Cardiac muscle cell (in vitro differentiated cells and primary cell): ENCODE results near the gene BRD4. TPM values are rescaled to one million over a fixed set of nuclear protein-coding genes. Genes with fewer than 3 reads are reported as not detected.

ENCODE experiments used
- DNase-seq, 2 donors: peaks; one replicate each; pipeline versions ENCODE4 v3.0.0 to v3.0.0-alpha.2; 2010 to 2017; ENCODE audit warnings: low read depth in 1 of 2, low spot score in 1 of 2
- H3K27ac ChIP-seq: fragments of 200-600 bp; sonication (generic); 2 replicates; pipeline ENCODE4 v1.5.1; 2016
- H3K27me3 ChIP-seq: fragments of 200-600 bp; sonication (generic); 2 replicates; pipeline ENCODE4 v1.6.0; 2016; ENCODE audit warnings: control low read depth
- H3K36me3 ChIP-seq: fragments of 200-600 bp; sonication (generic); 2 replicates; pipeline ENCODE4 v1.5.1; 2016; ENCODE audit warnings: control low read depth
- H3K4me1 ChIP-seq: fragments of 200-600 bp; sonication (generic); 2 replicates; pipeline ENCODE4 v1.8.1; 2017; ENCODE audit warnings: low read depth, mild to moderate bottlenecking, mixed run types
- H3K4me3 ChIP-seq: fragments of 200-600 bp; sonication (generic); 2 replicates; pipeline ENCODE4 v1.5.1; 2016; ENCODE audit warnings: mild to moderate bottlenecking
- H3K9me3 ChIP-seq: fragments of 200-600 bp; sonication (generic); 2 replicates; pipeline ENCODE4 v1.5.1; 2017; ENCODE audit warnings: low read depth, mild to moderate bottlenecking, control low read depth
- polyA plus RNA-seq: library from polyadenylated mRNA; unstranded; fragments of >200 nt; fragmentation: Nextera tagmentation; extraction: Ambion mirVana; gene quantifications from 2 replicates; pipeline ENCODE4 v1.2.1, GENCODE V29; 2016
- total RNA-seq: library from RNA; depleted of rRNA; stranded (reverse); fragments of >200 nt; gene quantifications from 2 replicates; pipeline ENCODE4 v1.2.3, GENCODE V29; 2016
- TF ChIP-seq, protein P1 (sequence below): IDR thresholded peaks from 2 replicates; pipeline ENCODE4 v1.5.1; 2012; ENCODE audit warnings: low read depth, mild to moderate bottlenecking, low read length

Gene BRD4
- total and polyA plus RNA-seq, 2 experiments from 2014 or later = 42.5 to 86.1 TPM

DNA sequence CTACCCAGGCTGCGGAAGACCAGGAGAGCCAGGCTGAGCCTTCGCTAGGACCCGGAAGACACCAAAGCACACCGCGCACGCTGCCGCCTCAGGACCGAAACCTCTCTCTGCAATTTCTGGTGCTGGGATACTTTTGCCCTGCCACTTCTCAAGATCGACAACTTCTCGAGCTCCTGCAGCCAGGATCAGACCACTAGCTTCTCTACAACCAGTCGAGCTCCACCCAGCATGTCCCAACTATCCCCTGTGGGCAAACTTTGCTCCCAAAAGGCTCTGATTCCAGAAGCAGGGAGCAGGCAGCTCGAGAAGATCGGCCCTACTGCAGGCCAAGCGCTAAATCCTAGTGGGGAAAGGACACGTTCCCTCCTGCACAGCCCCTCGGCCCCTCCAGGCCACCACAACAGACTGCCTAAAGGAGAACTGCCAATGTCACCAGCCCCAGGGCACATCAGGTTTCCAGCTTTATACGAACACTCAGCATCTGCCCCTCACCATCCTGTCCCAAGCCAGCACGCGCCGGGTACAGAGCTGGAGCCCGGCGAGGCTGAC lies 46.3 kb upstream of the BRD4 start:
- TF ChIP-seq, protein P1, sequence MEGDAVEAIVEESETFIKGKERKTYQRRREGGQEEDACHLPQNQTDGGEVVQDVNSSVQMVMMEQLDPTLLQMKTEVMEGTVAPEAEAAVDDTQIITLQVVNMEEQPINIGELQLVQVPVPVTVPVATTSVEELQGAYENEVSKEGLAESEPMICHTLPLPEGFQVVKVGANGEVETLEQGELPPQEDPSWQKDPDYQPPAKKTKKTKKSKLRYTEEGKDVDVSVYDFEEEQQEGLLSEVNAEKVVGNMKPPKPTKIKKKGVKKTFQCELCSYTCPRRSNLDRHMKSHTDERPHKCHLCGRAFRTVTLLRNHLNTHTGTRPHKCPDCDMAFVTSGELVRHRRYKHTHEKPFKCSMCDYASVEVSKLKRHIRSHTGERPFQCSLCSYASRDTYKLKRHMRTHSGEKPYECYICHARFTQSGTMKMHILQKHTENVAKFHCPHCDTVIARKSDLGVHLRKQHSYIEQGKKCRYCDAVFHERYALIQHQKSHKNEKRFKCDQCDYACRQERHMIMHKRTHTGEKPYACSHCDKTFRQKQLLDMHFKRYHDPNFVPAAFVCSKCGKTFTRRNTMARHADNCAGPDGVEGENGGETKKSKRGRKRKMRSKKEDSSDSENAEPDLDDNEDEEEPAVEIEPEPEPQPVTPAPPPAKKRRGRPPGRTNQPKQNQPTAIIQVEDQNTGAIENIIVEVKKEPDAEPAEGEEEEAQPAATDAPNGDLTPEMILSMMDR = no peak
- Histone ChIP-seq H3K9me3 (no peaks in the 10 kb centered on the region), H3K27me3 (no peaks in the 10 kb centered on the region), H3K4me1 (peaks cover 11% of the 10 kb centered on the region), H3K4me3 (peak overlapping the region; percentile 88), H3K27ac (peak overlapping the region; percentile 96), H3K36me3 (peaks cover 6% of the 10 kb centered on the region)
- peak; percentile 63 to 71 for DNase-seq

GRCh38 chr19:15374796-15375440 lies 42.6 kb upstream of the BRD4 start:
- Histone ChIP-seq H3K9me3 (no peaks in the 10 kb centered on the region), H3K36me3 (peaks cover 22% of the 10 kb centered on the region), H3K4me1 (peaks cover 4% of the 10 kb centered on the region), H3K27me3 (no peaks in the 10 kb centered on the region), H3K27ac (no peak overlapping the region), H3K4me3 (no peak overlapping the region)
- TF ChIP-seq, protein P1 = no peak
- no peak for DNase-seq

- TF ChIP-seq, protein P1 = no peak
These were observed 41.8 kb upstream of the BRD4 start for GRCh38 chr19:15374105-15374651.

DNA sequence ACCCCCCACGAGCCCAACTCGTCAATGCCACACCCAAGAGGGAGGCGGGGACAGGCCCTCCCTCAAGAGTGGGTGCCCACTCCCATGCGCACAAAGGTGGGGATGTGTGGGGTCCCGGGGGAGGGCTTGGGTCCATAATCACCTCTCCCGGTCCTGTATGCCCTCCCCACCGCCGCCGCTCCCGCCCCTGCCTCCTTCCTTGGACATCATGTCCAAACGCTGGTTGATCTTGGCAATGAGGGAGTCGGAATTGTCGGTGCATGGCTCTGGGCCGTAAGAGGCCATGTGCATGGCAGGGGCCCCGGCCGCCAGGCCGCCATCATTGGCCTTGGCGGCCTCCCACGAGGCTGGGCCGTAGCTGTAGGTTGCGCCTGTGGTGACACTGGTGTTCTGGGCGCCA lies 41.3 kb upstream of the BRD4 start:
- no peak overlapping the region for H3K4me3 ChIP-seq
- no peaks in the 10 kb centered on the region for H3K9me3 ChIP-seq
- no peak for DNase-seq
- H3K4me1 ChIP-seq = peaks cover 4% of the 10 kb centered on the region
- peaks cover 31% of the 10 kb centered on the region for H3K36me3 ChIP-seq
- no peak overlapping the region for H3K27ac ChIP-seq
- H3K27me3 ChIP-seq = no peaks in the 10 kb centered on the region
- TF ChIP-seq, protein P1 = no peak

More at GRCh38 chr19:15374105-15374651, 41.8 kb upstream of the BRD4 start:
- no peak overlapping the region for H3K27ac ChIP-seq
- DNase-seq = no peak
- peaks cover 4% of the 10 kb centered on the region for H3K4me1 ChIP-seq
- H3K4me3 ChIP-seq = no peak overlapping the region
- H3K36me3 ChIP-seq = peaks cover 29% of the 10 kb centered on the region
- no peaks in the 10 kb centered on the region for H3K9me3 ChIP-seq
- no peaks in the 10 kb centered on the region for H3K27me3 ChIP-seq

DNA sequence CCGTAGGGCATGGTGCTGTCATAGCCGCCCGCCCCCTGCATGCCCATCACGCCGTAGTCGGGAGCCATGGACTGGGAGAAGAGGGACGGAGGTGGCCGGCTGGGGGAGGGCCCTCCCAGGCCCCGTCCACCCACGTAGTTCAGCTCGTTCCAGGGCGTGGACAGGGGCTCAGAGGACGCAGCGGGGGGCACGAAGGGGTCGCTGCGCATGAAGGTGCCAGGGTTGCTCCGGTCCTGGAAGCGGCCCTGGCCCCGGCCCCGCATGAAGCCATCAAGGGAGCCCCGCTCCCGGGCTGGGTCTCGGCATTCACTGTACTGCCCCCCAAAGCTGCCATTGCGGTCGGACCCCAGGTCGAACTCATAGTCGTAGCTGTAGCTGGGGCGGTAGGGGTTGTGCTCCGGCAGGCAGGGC lies 40.6 kb upstream of the BRD4 start:
- H3K4me3 ChIP-seq = no peak overlapping the region
- H3K9me3 ChIP-seq = no peaks in the 10 kb centered on the region
- H3K4me1 ChIP-seq = peaks cover 2% of the 10 kb centered on the region
- no peaks in the 10 kb centered on the region for H3K27me3 ChIP-seq
- H3K36me3 ChIP-seq = peaks cover 37% of the 10 kb centered on the region
- TF ChIP-seq, protein P1 = no peak
- no peak overlapping the region for H3K27ac ChIP-seq
- DNase-seq = no peak
